Nephron (organoid): ENCODE measurements around the gene DTYMK.

Source experiments
- H3K27ac Mint-ChIP-seq, 3 experiments: 2 replicates each; pipeline ENCODE4 v1.8.0; 2020; ENCODE audit warnings: mixed read lengths in 3 of 3, mild to moderate bottlenecking in 2 of 3, moderate library complexity in 1 of 3
- H3K27me3 Mint-ChIP-seq: 2 replicates; pipeline ENCODE4 v1.8.0; 2021; ENCODE audit warnings: low read depth, mild to moderate bottlenecking, moderate library complexity, mixed read lengths
- H3K36me3 Mint-ChIP-seq: 2 replicates; pipeline ENCODE4 v1.8.0; 2020; ENCODE audit warnings: low read depth, mixed read lengths
- H3K4me1 Mint-ChIP-seq: 2 replicates; pipeline ENCODE4 v1.8.0; 2020; ENCODE audit warnings: mixed read lengths
- H3K4me3 Mint-ChIP-seq, 3 experiments: 2 replicates each; pipeline ENCODE4 v1.8.0; 2020; ENCODE audit warnings: mild to moderate bottlenecking in 3 of 3, mixed read lengths in 3 of 3, moderate library complexity in 2 of 3
- H3K9me3 Mint-ChIP-seq: 2 replicates; pipeline ENCODE4 v1.8.0; 2020; ENCODE audit warnings: mixed read lengths
- CTCF ChIP-seq, 3 experiments: fragments of 200-600 bp; sonication (generic); IDR thresholded peaks; one replicate each; pipeline ENCODE4 v1.5.0; 2021; ENCODE audit warnings: antibody characterized with exemption in 3 of 3; ENCODE audit not compliant: unreplicated experiment in 3 of 3

Gene DTYMK

GRCh38 chr2:241678784-241679540 lies 7.7 kb downstream of the DTYMK start:
- Mint-ChIP-seq H3K4me1 (no peaks in the 10 kb centered on the region), H3K27me3 (no peaks in the 10 kb centered on the region), H3K36me3 (peaks cover 49% of the 10 kb centered on the region), H3K4me3 (no peak overlapping the region), H3K27ac (no peak overlapping the region), H3K9me3 (no peaks in the 10 kb centered on the region)
- TF ChIP-seq CTCF (IDR thresholded peaks at IDR 0.05; ENCODE audit: unreplicated experiment in 3 of 3), result no peak

- Mint-ChIP-seq H3K27me3 (no peaks in the 10 kb centered on the region), H3K9me3 (no peaks in the 10 kb centered on the region), H3K4me1 (no peaks in the 10 kb centered on the region), H3K4me3 (no peak overlapping the region), H3K27ac (no peak overlapping the region), H3K36me3 (peaks cover 49% of the 10 kb centered on the region)
- TF ChIP-seq CTCF (IDR thresholded peaks at IDR 0.05; ENCODE audit: unreplicated experiment in 3 of 3), result no peak
Measured at GRCh38 chr2:241678307-241678706, 8.3 kb downstream of the DTYMK start.

- no peak overlapping the region for H3K4me3 Mint-ChIP-seq
- no peaks in the 10 kb centered on the region for H3K27me3 Mint-ChIP-seq
- no peak overlapping the region for H3K27ac Mint-ChIP-seq
- no peaks in the 10 kb centered on the region for H3K4me1 Mint-ChIP-seq
- peaks cover 42% of the 10 kb centered on the region for H3K36me3 Mint-ChIP-seq
- TF ChIP-seq CTCF (IDR thresholded peaks at IDR 0.05; ENCODE audit: unreplicated experiment in 3 of 3), result no peak
- no peaks in the 10 kb centered on the region for H3K9me3 Mint-ChIP-seq
Measured at GRCh38 chr2:241677392-241677791, 9.2 kb downstream of the DTYMK start.

GRCh38 chr2:241676665-241677064 lies 9.9 kb downstream of the DTYMK start:
- no peak for TF ChIP-seq CTCF (IDR thresholded peaks at IDR 0.05; ENCODE audit: unreplicated experiment in 3 of 3)

GRCh38 chr2:241675885-241676284 lies 10.7 kb downstream of the DTYMK start:
- Mint-ChIP-seq H3K27ac (no peak overlapping the region), H3K4me1 (no peaks in the 10 kb centered on the region), H3K27me3 (no peaks in the 10 kb centered on the region), H3K4me3 (no peak overlapping the region), H3K9me3 (no peaks in the 10 kb centered on the region), H3K36me3 (peaks cover 35% of the 10 kb centered on the region)
- no peak for TF ChIP-seq CTCF (IDR thresholded peaks at IDR 0.05; ENCODE audit: unreplicated experiment in 3 of 3)

More at GRCh38 chr2:241676665-241677064, 9.9 kb downstream of the DTYMK start:
- Mint-ChIP-seq H3K36me3 (peaks cover 38% of the 10 kb centered on the region), H3K27me3 (no peaks in the 10 kb centered on the region), H3K4me3 (no peak overlapping the region), H3K4me1 (no peaks in the 10 kb centered on the region), H3K27ac (no peak overlapping the region), H3K9me3 (no peaks in the 10 kb centered on the region)
